ENCODE data around the gene CEP112. TPM values are rescaled to one million over a fixed set of nuclear protein-coding genes. Genes with fewer than 3 reads are reported as not detected.
"Not testable (repeated sequence)": the region's sequence is repeated elsewhere in the genome, so short reads cannot be mapped to it uniquely, and the experiment has no call there.

Gene CEP112
- total RNA-seq, 1 experiment from 2014 or later: 9.6 TPM

- no peak for DNase-seq (ENCODE audit: low spot score)
Observed at GRCh38 chr17:65688307-65688706, 503.6 kb downstream of the CEP112 start.

GRCh38 chr17:65685110-65685509 lies 506.8 kb downstream of the CEP112 start:
- no peak for DNase-seq (ENCODE audit: low spot score)

GRCh38 chr17:65684631-65685030 lies 507.3 kb downstream of the CEP112 start:
- no peak for DNase-seq (ENCODE audit: low spot score)

DNA sequence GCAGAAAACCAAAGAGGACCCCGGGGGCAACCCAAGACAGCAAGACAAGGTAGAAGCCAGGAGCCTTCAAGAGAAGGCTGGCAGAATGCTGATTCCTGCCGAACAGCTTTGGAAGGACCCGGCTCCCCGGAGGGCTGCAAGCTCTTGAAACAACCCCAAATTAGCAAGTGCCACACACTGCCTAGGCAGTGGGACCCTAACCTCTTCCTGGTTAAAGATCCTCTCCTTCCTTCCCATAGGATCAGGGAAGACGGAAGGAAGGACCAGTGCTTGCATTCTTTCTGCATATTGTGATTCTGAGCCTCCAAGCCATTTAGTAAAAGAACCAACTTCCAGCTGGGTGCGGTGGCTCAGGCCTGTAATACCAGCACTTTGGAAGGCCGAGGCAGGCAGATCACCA lies 508.5 kb downstream of the CEP112 start:
- no peak for DNase-seq (ENCODE audit: low spot score)

- DNase-seq (ENCODE audit: low spot score): not testable (repeated sequence)
Observed at GRCh38 chr17:65681763-65682162, 510.2 kb downstream of the CEP112 start.

GRCh38 chr17:65679165-65679845 lies 512.6 kb downstream of the CEP112 start:
- no peak for DNase-seq (ENCODE audit: low spot score)

- no peak for DNase-seq (ENCODE audit: low spot score)
Observed at GRCh38 chr17:65678546-65678945, 513.4 kb downstream of the CEP112 start.

DNA sequence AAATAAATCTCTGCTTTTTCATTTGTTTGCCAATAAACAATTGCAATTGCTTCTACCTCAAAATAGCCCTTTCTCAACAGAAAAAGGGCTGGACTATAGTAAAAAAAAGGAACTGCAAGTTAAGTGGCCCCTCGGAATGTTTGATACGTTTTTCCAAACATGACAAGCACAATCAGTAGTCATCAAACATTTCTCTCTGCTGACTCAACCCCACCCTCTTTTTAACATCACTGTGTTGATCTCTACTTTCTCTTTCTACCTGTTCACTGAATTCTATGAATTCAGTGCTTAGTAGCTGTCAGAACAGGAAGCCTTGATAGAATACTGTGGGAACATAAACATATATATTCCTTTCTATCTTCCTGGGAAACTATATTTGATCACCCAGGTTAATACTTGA lies 514.0 kb downstream of the CEP112 start:
- DNase-seq (ENCODE audit: low spot score): peak; percentile 15

- no peak for DNase-seq (ENCODE audit: low spot score)
Observed at GRCh38 chr17:65674246-65675045, 517.5 kb downstream of the CEP112 start.

DNA sequence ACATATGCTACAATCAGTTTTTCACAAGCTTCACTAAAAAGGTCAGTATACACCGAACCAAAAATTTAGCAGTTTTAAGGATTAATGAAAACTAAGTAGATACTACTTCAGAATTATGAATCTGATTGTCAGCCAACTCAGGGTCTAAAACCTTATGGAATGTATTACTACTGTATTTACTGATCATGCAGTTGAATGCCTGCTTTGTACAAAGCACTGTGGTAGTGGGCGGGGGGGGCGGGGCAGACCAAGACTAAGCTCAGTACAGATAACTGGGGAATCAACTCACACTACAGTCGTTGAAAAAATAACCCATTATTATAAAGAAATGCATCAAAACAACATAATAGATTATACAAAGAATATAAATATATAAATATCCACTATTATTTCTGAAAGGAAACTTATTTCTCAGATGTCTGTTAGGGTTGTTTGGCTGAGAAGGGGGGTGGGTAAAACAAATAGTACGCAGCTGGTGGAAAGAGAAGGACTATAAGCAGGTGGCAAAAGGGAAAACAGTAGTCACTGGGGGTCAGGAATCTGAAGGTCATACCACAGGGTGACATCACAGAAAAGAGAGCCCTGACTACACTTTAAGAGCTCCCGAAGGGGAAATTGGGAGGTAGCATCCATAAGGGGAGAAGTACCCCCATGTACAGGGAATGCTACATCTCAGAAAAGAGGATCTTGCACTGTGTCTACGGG lies 521.1 kb downstream of the CEP112 start:
- no peak for DNase-seq (ENCODE audit: low spot score)

DNA sequence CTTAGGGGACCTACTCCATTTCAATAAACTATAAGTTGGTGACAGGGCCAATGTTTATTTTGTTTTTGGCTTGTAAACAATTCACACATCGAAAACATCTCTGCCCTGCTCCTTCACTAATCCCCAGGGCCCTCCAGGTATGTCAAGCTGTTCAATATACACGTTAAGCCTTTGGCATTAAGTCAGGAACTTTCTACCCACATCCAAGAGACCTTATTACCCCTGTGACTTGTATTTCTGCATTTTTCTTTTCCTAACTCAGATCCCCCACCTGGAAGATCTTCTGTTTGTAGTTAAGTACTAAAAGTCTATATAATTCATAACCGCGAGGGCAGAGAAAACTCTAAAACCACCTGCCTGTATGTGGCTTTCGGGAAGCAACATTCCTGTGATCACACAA lies 523.7 kb downstream of the CEP112 start:
- no peak for DNase-seq (ENCODE audit: low spot score)

GRCh38 chr17:65667656-65668055 lies 524.3 kb downstream of the CEP112 start:
- DNase-seq (ENCODE audit: low spot score): no peak

- DNase-seq (ENCODE audit: low spot score): no peak
Observed at GRCh38 chr17:65666876-65667321, 525.0 kb downstream of the CEP112 start.

DNA sequence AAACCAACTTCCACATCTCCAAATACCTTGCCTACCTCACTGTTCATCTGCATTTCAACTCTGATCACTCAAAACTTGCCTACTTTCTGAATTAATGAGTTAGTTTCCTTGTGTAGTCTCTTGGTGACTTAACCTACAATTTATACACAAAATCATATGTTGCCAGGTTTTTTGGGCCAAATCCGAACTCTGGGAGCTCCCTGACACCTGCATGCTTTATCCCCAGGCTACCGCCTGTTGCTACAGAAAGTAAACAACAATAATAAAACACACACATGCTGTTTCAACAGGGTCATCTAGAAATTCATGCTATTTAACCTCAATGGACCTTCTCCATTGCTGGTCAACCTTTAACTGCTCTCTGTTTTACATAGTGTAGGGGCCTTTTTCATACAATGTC lies 526.0 kb downstream of the CEP112 start:
- no peak for DNase-seq (ENCODE audit: low spot score)

GRCh38 chr17:65664696-65665095 lies 527.2 kb downstream of the CEP112 start:
- DNase-seq (ENCODE audit: low spot score): no peak

DNA sequence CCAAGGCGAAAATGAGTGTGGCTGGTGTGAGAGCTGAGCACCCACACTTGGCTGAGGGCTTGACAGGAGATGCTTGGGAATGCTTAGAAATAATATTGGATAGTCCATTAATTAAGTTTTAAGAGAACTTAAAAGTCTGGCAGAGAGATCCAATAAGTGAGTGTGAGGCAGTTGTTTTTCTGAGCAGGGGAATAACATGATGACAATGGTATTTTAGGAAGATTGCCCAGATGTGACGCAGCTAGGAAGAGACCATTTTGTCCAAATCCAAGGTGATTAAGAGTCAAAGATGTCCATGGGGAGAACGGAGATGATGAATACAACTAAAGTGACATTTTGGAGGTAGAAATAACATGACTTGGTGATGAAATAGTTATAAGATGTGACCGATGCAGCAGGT lies 527.7 kb downstream of the CEP112 start:
- no peak for DNase-seq (ENCODE audit: low spot score)

DNA sequence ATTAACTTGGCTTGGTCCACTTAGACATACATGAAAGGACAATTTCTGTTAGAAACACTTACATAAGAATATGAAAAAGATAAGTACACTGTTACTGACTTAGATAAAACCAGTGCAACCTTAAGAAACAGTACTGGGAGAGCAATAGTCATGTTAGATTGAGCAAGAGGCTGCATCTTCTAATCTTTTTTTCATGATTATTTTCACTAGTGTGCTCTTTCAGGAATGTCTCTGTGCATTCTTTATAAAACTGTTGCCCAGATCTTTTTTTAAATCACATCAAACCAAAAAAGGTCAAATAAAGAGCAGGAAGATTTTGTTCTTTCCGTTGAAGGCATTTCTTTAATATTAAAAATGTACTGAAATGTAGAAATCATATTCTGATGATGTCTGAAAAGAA lies 529.7 kb downstream of the CEP112 start:
- no peak for DNase-seq (ENCODE audit: low spot score)

- peak; percentile 25 for DNase-seq (ENCODE audit: low spot score)
Observed at GRCh38 chr17:65660947-65661346, 531.0 kb downstream of the CEP112 start.

DNA sequence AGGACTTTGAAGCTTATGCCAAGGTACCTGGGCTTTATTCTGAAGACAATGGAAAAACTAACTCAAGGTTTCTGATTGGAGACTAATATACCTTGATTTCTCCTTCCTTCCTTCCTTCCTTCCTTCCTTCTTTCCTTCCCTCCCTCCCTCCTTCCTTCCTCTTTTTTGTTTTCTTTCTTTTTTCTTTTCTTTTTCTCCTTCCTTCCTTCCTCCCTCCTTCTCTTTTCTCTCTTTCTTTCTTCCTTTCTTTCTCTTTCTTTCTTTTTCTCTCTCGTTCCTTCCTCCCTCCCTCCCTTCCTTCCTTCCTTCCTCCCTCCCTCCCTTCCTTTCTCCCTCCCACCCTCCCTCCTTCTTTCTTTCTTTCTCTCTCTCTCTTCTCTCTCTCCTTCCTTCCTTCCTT lies 531.9 kb downstream of the CEP112 start:
- DNase-seq (ENCODE audit: low spot score): no peak

DNA sequence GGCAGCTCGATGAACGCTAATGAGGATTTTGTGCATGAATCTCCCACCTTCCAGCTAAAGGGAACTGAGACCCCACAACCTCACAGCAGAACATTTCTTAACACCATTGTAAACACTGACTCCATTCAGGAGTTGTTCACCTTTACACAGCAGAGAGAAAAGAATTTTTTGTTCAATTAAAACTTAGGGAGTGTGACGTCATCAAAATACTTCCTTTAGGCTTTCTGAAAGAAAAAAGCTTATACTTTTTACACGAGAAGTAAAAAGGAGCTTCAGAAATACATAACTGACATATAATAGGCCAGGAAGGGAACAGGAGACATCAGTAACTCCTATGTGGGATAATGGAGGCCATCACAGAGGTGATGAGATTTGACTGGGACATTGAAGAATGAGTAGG lies 532.4 kb downstream of the CEP112 start:
- no peak for DNase-seq (ENCODE audit: low spot score)

DNA sequence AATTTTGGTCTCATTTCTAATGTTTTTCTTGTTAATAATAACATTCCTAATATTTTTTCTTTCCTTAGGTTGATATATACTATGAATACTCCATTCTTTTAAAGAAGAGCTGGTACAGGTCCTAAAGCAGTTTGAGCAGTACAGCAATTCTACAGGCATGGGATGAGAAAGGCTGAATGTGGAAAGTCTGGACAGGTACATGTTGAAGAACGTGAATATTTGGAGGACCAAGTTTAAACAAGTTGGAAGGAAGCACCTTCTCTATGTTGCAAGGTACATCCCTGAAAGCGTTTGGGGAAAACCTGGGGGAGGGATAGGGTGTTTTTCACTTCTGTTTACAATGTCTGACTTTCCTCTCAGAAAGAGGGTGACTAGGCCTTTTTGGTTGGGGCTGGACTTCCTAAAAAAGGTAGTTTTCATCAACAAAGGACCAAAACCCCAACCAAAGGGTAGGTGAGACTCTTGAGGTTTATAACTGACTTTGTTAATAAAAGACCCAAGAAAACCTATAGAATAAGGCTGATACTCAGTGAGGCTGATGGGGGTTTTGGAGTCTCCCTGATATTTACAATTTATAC lies 534.6 kb downstream of the CEP112 start:
- no peak for DNase-seq (ENCODE audit: low spot score)

Measured in A172 (cell line).